Measurements from ENCODE around the gene RASD1. TPM values are rescaled to one million over a fixed set of nuclear protein-coding genes. Genes with fewer than 3 reads are reported as not detected.
A peak's percentile ranks its signal among the peaks of the same experiment; 100 is the strongest.

RASD1 gene
- total and polyA plus RNA-seq, 2 experiments from 2014 or later, result 23.5 to 46.9 TPM

DNA sequence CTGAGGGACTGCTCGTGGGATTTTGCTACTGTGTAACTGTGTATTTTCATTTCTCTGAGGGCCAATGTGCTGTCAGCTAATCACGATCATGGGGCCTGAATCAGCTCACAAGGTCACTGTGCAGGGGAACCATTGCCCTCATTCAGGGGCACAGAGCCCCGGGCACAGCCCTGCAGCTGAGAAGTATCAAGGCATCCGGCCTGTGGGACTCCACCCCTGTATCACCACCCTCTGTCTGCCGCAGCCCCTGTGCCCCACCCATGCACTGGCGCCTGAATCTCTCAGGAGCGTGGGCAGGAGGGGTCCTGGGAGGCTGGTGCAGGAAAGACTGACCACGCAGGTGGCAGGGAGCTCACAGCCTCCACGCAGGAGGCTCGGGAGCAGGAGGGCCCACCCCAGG is 43.4 kb upstream of the RASD1 start:
- 83% methylated on average over 8 of the region's 10 CpGs for WGBS (ENCODE audit: low lambda C conversion rate, missing lambda C conversion rate)
- H3K27me3 ChIP-seq, result no peaks in the 10 kb centered on the region
- H3K79me2 ChIP-seq, result no peaks in the 10 kb centered on the region
- no peak overlapping the region for H2AFZ ChIP-seq
- H3K4me2 ChIP-seq, result no peak overlapping the region
- peaks cover 29% of the 10 kb centered on the region for H3K4me1 ChIP-seq (ENCODE audit: insufficient read depth)
- H3K36me3 ChIP-seq (replicated peaks; ENCODE audit: insufficient read depth, low read depth), result no peaks in the 10 kb centered on the region
- no peak for TF ChIP-seq EZH2phosphoT487 (IDR thresholded peaks at IDR 0.05; ENCODE audit: low read depth, severe bottlenecking, unreplicated experiment)
- no peak for TF ChIP-seq EZH2 (IDR thresholded peaks at IDR 0.05; ENCODE audit: borderline replicate concordance)
- TF ChIP-seq, protein P1, sequence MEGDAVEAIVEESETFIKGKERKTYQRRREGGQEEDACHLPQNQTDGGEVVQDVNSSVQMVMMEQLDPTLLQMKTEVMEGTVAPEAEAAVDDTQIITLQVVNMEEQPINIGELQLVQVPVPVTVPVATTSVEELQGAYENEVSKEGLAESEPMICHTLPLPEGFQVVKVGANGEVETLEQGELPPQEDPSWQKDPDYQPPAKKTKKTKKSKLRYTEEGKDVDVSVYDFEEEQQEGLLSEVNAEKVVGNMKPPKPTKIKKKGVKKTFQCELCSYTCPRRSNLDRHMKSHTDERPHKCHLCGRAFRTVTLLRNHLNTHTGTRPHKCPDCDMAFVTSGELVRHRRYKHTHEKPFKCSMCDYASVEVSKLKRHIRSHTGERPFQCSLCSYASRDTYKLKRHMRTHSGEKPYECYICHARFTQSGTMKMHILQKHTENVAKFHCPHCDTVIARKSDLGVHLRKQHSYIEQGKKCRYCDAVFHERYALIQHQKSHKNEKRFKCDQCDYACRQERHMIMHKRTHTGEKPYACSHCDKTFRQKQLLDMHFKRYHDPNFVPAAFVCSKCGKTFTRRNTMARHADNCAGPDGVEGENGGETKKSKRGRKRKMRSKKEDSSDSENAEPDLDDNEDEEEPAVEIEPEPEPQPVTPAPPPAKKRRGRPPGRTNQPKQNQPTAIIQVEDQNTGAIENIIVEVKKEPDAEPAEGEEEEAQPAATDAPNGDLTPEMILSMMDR (IDR thresholded peaks at IDR 0.05; ENCODE audit: poor library complexity), result no peak
- H3K27ac ChIP-seq, result peak overlapping the region; percentile 58
- no peaks in the 10 kb centered on the region for H3K9me3 ChIP-seq (ENCODE audit: low read depth)
- DNase-seq (ENCODE audit: low spot score), result no peak
- no peak overlapping the region for H3K4me3 ChIP-seq
- H3K9me2 ChIP-seq (replicated peaks; ENCODE audit: insufficient read depth), result no peaks in the 10 kb centered on the region
- no peaks in the 10 kb centered on the region for H4K20me1 ChIP-seq (ENCODE audit: insufficient read depth, poor library complexity, severe bottlenecking)

DNA sequence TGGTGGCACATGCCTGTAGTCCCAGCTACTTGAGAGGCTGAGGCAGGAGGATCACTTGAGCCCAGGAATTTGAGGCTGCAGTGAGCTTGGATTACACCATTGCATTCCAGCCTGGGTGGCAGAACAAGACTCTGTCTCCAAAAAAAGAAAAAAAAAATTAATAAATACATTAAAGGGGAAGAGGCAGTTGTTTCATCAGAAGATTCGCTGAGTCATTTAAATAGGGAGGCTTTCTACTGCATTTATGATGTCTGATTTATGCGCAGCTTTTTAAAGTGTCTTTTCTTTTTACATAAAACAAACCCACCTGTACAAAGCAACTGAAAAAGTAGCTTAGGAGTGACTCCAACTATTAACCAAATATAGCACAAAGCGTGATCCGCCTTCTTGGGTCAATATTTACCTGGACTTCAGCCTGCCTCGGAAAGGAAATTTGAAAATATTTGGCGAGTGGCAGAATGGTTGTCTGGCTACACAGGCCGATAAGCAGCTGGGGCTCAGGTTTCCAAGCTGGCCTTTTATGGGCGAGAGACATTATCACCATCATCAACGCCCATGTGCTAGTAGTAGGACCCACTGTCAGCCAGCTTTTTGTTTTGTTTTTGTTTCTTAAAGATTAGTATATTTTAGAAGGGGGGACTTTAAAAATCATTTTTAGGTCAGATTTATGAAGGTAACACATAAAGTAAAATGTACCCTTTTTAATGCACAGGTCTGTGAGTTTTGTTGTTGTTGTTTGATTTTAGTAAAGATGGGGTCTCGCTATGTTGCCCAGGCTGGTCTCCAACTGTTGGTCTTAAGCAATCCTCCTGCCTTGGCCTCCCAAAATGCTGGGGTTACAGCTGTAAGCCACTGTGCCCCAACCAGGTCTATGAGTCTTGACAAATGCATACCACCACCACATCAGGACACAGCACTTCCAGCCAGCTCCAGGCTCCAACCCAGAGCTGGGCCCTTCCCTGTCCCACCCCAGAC is 42.5 kb upstream of the RASD1 start:
- Histone ChIP-seq H3K4me2 (peak overlapping the region; percentile 15), H4K20me1 (ENCODE audit: insufficient read depth, poor library complexity, severe bottlenecking) (no peaks in the 10 kb centered on the region), H3K9me2 (replicated peaks; ENCODE audit: insufficient read depth) (no peaks in the 10 kb centered on the region), H3K4me1 (ENCODE audit: insufficient read depth) (peaks cover 29% of the 10 kb centered on the region), H3K27ac (peak overlapping the region; percentile 85), H3K27me3 (no peaks in the 10 kb centered on the region), H3K4me3 (no peak overlapping the region), H3K36me3 (replicated peaks; ENCODE audit: insufficient read depth, low read depth) (no peaks in the 10 kb centered on the region), H3K9me3 (ENCODE audit: low read depth) (no peaks in the 10 kb centered on the region), H2AFZ (no peak overlapping the region), H3K79me2 (no peaks in the 10 kb centered on the region)
- DNase-seq (ENCODE audit: low spot score), result peak; percentile 82
- TF ChIP-seq EZH2 (IDR thresholded peaks at IDR 0.05; ENCODE audit: borderline replicate concordance) (no peak), EZH2phosphoT487 (IDR thresholded peaks at IDR 0.05; ENCODE audit: low read depth, severe bottlenecking, unreplicated experiment) (no peak)
- TF ChIP-seq, protein P1 (IDR thresholded peaks at IDR 0.05; ENCODE audit: poor library complexity), result no peak
- 43% methylated on average over 10 of the region's 10 CpGs for WGBS (ENCODE audit: low lambda C conversion rate, missing lambda C conversion rate)

DNA sequence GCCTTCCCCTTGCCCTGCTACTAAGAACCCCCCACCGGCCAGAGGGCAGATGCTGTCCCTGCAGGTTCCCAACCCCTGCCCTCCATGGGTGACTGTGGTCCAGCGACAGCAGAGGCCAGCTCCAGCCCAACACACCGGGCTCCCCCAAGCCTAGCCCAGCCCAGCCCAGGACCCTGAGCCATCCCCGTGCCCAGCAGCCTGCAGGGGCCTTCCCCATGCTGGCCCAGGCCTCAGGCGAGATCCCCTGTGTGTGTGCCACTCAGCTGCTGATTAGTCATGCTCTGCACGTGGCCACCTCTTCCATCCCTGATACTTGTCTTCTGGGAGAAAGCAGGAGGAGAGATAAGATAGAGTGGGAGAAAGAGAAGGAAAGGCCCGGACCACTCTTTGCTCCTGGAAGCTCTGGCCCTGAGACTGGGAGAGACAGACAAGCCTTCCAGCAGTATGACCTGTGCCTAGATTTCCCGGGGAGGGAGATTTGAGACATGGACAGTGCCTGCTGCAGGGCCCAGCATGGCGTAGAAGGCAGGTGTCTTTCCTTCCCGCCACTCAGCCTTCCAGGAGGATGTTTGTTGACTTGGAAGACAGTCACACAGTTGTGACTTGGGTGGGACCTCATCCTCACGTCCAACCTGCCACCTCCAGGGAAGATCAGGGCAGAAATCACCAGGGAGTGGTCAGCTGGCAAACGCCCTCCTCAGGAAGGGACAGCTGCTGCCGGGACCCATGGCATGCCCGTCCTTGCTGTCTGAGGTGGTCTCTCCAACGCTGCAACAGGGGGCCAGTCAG is 41.3 kb upstream of the RASD1 start:
- no peaks in the 10 kb centered on the region for H4K20me1 ChIP-seq (ENCODE audit: insufficient read depth, poor library complexity, severe bottlenecking)
- peak overlapping the region; percentile 85 for H3K27ac ChIP-seq
- no peaks in the 10 kb centered on the region for H3K9me2 ChIP-seq (replicated peaks; ENCODE audit: insufficient read depth)
- 80% methylated on average over 15 of the region's 15 CpGs for WGBS (ENCODE audit: low lambda C conversion rate, missing lambda C conversion rate)
- no peaks in the 10 kb centered on the region for H3K9me3 ChIP-seq (ENCODE audit: low read depth)
- H2AFZ ChIP-seq, result no peak overlapping the region
- peak overlapping the region; percentile 15 for H3K4me2 ChIP-seq
- H3K4me3 ChIP-seq, result no peak overlapping the region
- H3K36me3 ChIP-seq (replicated peaks; ENCODE audit: insufficient read depth, low read depth), result no peaks in the 10 kb centered on the region
- peaks cover 29% of the 10 kb centered on the region for H3K4me1 ChIP-seq (ENCODE audit: insufficient read depth)
- DNase-seq (ENCODE audit: low spot score), result peak; percentile 61
- TF ChIP-seq EZH2phosphoT487 (IDR thresholded peaks at IDR 0.05; ENCODE audit: low read depth, severe bottlenecking, unreplicated experiment) (no peak), EZH2 (IDR thresholded peaks at IDR 0.05; ENCODE audit: borderline replicate concordance) (no peak)
- TF ChIP-seq, protein P1 (IDR thresholded peaks at IDR 0.05; ENCODE audit: poor library complexity), result no peak
- H3K27me3 ChIP-seq, result no peaks in the 10 kb centered on the region
- H3K79me2 ChIP-seq, result no peaks in the 10 kb centered on the region
